Lower leg skin (tissue), 3 donors: ENCODE measurements around the gene C11orf71.

Experiments
- CTCF ChIP-seq, 3 donors: fragments of 450-650 bp; IDR thresholded peaks; one replicate each; pipeline ENCODE4 v1.5.1; 2016; ENCODE audit warnings: antibody characterized with exemption in 3 of 3, mild to moderate bottlenecking in 3 of 3, moderate library complexity in 2 of 3
- POLR2A ChIP-seq, 2 donors: fragments of 450-650 bp; IDR thresholded peaks; one replicate each; pipeline ENCODE4 v1.6.1; 2016 to 2017; ENCODE audit warnings: antibody characterized with exemption in 2 of 2, mild to moderate bottlenecking in 1 of 2, moderate library complexity in 1 of 2

GRCh38 chr11:114440971-114441763 lies 40.9 kb upstream of the C11orf71 start:
- TF ChIP-seq CTCF (IDR thresholded peaks at IDR 0.05) (no peak), POLR2A (IDR thresholded peaks at IDR 0.05) (no peak)
